Fibroblast of lung (primary cell): Measurements from ENCODE around the gene KCNK2. TPM values are rescaled to one million over a fixed set of nuclear protein-coding genes. Genes with fewer than 3 reads are reported as not detected.

Experiments used
- DNase-seq, 2 donors: peaks; one replicate each; pipeline versions ENCODE4 v3.0.0 to v3.0.0-alpha.2; 2010; ENCODE audit warnings: low read depth in 2 of 2
- H2AFZ ChIP-seq: 2 replicates; pipeline ENCODE4 v1.5.1; 2012; ENCODE audit warnings: low read length, control low read depth, inconsistent platforms
- H3K27ac ChIP-seq: 2 replicates; pipeline ENCODE4 v1.5.1; 2011; ENCODE audit warnings: low read length, control low read depth; ENCODE audit not compliant: insufficient read depth
- H3K27me3 ChIP-seq: 2 replicates; pipeline ENCODE4 v1.5.1; 2011; ENCODE audit warnings: mild to moderate bottlenecking, low read length; ENCODE audit not compliant: control insufficient read depth, insufficient read depth
- H3K36me3 ChIP-seq: 2 replicates; pipeline ENCODE4 v1.5.1; 2011; ENCODE audit warnings: low read length; ENCODE audit not compliant: control insufficient read depth, insufficient read depth
- H3K4me1 ChIP-seq: 2 replicates; pipeline ENCODE4 v1.5.1; 2011; ENCODE audit warnings: low read length; ENCODE audit not compliant: control insufficient read depth, insufficient read depth; ENCODE audit errors: extremely low read depth
- H3K4me2 ChIP-seq: 2 replicates; pipeline ENCODE4 v1.5.1; 2011; ENCODE audit warnings: low read length, control low read depth; ENCODE audit not compliant: insufficient read depth; ENCODE audit errors: extremely low read depth
- H3K4me3 ChIP-seq, 4 experiments: fragments of 200-600 bp in 1 of 4; sonication (generic) in 1 of 4; replicated peaks in 1 of 4; 2 replicates each; pipeline ENCODE4 v1.5.1; 2011 to 2016; ENCODE audit warnings: low read length in 4 of 4, low read depth in 3 of 4, mild to moderate bottlenecking in 3 of 4, control low read depth in 2 of 4, inconsistent platforms in 1 of 4, mixed read lengths in 1 of 4; ENCODE audit not compliant: insufficient read depth in 1 of 4; ENCODE audit errors: control extremely low read depth in 1 of 4
- H3K79me2 ChIP-seq: 2 replicates; pipeline ENCODE4 v1.5.1; 2012; ENCODE audit warnings: mild to moderate bottlenecking, low read length, inconsistent platforms; ENCODE audit not compliant: control insufficient read depth, insufficient read depth
- H3K9ac ChIP-seq: 2 replicates; pipeline ENCODE4 v1.5.1; 2011; ENCODE audit warnings: mild to moderate bottlenecking, low read length, control low read depth; ENCODE audit not compliant: insufficient read depth
- H3K9me3 ChIP-seq: 2 replicates; pipeline ENCODE4 v1.5.1; 2012; ENCODE audit warnings: low read depth, low read length; ENCODE audit not compliant: control insufficient read depth, insufficient read depth
- H4K20me1 ChIP-seq: 2 replicates; pipeline ENCODE4 v1.5.1; 2011; ENCODE audit warnings: low read length; ENCODE audit not compliant: control insufficient read depth, insufficient read depth; ENCODE audit errors: extremely low read depth
- CTCF ChIP-seq, 2 donors: IDR thresholded peaks in 1 of 2; conservative IDR thresholded peaks in 1 of 2; 1 replicate in 1 of 2; 2 replicates in 1 of 2; pipeline ENCODE4 v1.5.1; 2011 to 2012; ENCODE audit warnings: low read length in 2 of 2, control low read depth in 1 of 2, inconsistent platforms in 1 of 2, low read depth in 1 of 2, mild to moderate bottlenecking in 1 of 2
- EZH2 ChIP-seq: IDR thresholded peaks from 2 replicates; pipeline ENCODE4 v1.5.1; 2012; ENCODE audit warnings: low read length, control low read depth, mild to moderate bottlenecking; ENCODE audit errors: missing control alignments
- polyA plus RNA-seq, 2 donors: library from polyadenylated mRNA; depleted of rRNA in 1 of 2; stranded (reverse) in 1 of 2; unstranded in 1 of 2; fragments of >200 nt; gene quantifications; 2 replicates each; pipeline ENCODE4 v1.2.1, GENCODE V29; 2011 to 2012; ENCODE audit warnings: missing spikeins in 1 of 2
- total RNA-seq: library from RNA; depleted of rRNA; stranded (reverse); fragments of >200 nt; gene quantifications from 2 replicates; pipeline ENCODE4 v1.2.1, GENCODE V29; 2014

Gene KCNK2
- total and polyA plus RNA-seq, 2 donors (not counting 1 experiment from before 2014, with no cell fraction given), result 6.4 to 25.6 TPM

GRCh38 chr1:215137985-215138384 lies 55.4 kb downstream of the KCNK2 start:
- H2AFZ ChIP-seq, result no peak overlapping the region
- no peaks in the 10 kb centered on the region for H3K27me3 ChIP-seq
- no peaks in the 10 kb centered on the region for H4K20me1 ChIP-seq
- H3K4me1 ChIP-seq, result no peaks in the 10 kb centered on the region
- H3K27ac ChIP-seq, result no peak overlapping the region
- H3K9ac ChIP-seq, result no peak overlapping the region
- TF ChIP-seq EZH2, result no peak
- TF ChIP-seq CTCF (conservative IDR thresholded peaks at IDR 0.05 in 1 of 2, IDR thresholded peaks at IDR 0.05 in 1 of 2; ENCODE audit: low read depth in 1 of 2, low read length in 2 of 2), result no peak
- H3K9me3 ChIP-seq, result no peaks in the 10 kb centered on the region
- no peak overlapping the region for H3K4me2 ChIP-seq
- H3K36me3 ChIP-seq, result no peaks in the 10 kb centered on the region
- H3K4me3 ChIP-seq, result no peak overlapping the region
- no peaks in the 10 kb centered on the region for H3K79me2 ChIP-seq
- no peak for DNase-seq

- Histone ChIP-seq H2AFZ (no peak overlapping the region), H3K4me3 (no peak overlapping the region), H3K27ac (no peak overlapping the region), H3K79me2 (no peaks in the 10 kb centered on the region), H3K4me1 (no peaks in the 10 kb centered on the region), H3K36me3 (no peaks in the 10 kb centered on the region), H3K4me2 (no peak overlapping the region), H4K20me1 (no peaks in the 10 kb centered on the region), H3K9ac (no peak overlapping the region), H3K9me3 (no peaks in the 10 kb centered on the region), H3K27me3 (no peaks in the 10 kb centered on the region)
- DNase-seq, result no peak
- TF ChIP-seq CTCF (conservative IDR thresholded peaks at IDR 0.05 in 1 of 2, IDR thresholded peaks at IDR 0.05 in 1 of 2; ENCODE audit: low read depth in 1 of 2, low read length in 2 of 2) (no peak), EZH2 (no peak)
Observed at GRCh38 chr1:215140135-215140534, 57.6 kb downstream of the KCNK2 start.

GRCh38 chr1:215141460-215141859 lies 58.9 kb downstream of the KCNK2 start:
- Histone ChIP-seq H3K9me3 (no peaks in the 10 kb centered on the region), H3K9ac (no peak overlapping the region), H3K4me1 (no peaks in the 10 kb centered on the region), H2AFZ (no peak overlapping the region), H3K27me3 (no peaks in the 10 kb centered on the region), H3K4me2 (no peak overlapping the region), H3K36me3 (no peaks in the 10 kb centered on the region), H4K20me1 (no peaks in the 10 kb centered on the region), H3K4me3 (no peak overlapping the region), H3K27ac (no peak overlapping the region), H3K79me2 (no peaks in the 10 kb centered on the region)
- no peak for DNase-seq
- TF ChIP-seq CTCF (conservative IDR thresholded peaks at IDR 0.05 in 1 of 2, IDR thresholded peaks at IDR 0.05 in 1 of 2; ENCODE audit: low read depth in 1 of 2, low read length in 2 of 2), result no peak
- no peak for TF ChIP-seq EZH2
